GM20431 (cell line): ENCODE measurements around the gene CNEP1R1.
"Not testable (repeated sequence)": the region's sequence is repeated elsewhere in the genome, so short reads cannot be mapped to it uniquely, and the experiment has no call there.

Experiments used
- in situ Hi-C: fragments of 300-500 bp; cut with MseI, MboI; formaldehyde crosslinking; loops from one replicate; pipeline ENCODE4 v1.15.0; 2020; ENCODE audit warnings: low sequenced_read_pairs; ENCODE audit not compliant: unreplicated experiment

CNEP1R1 gene

DNA sequence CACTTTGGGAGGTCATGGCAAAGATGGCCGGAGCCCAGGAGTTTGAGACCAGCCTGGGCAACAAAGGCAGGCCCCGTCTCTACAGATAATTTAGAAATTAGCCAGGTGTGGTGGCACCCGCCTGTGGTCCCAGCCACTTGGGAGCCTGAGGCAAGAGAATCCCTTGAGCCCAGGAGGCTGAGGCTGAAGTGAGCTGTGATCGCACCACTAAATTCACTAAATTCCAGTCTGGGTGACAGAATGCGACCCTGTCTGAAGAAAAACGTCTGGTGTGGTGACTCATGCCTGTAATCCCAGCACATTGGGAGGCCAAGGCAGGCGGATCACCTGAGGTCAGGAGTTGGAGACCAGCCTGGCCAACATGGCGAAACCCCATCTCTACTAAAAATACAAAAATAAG lies 10.8 kb upstream of the CNEP1R1 start:
- in situ Hi-C loops: not testable (repeated sequence)

DNA sequence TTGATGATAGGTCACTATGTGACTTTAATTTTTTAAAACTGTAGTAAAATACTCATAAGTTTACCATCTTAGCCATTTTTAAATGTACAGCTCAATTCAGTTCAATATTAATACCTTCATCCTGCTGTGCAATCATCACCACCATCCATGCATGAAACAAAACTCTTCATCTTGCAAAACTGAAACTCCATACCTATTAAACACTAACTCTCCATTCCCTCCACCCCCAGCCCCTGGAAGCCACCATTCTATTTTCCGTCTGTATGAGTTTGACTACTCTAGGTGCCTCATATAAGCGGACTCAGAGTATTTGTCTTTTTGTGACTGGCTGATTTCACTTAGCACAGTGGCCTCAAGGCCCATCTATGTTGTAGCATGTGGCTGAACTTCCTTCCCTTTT lies 9.4 kb upstream of the CNEP1R1 start:
- in situ Hi-C loops: no loop called here

DNA sequence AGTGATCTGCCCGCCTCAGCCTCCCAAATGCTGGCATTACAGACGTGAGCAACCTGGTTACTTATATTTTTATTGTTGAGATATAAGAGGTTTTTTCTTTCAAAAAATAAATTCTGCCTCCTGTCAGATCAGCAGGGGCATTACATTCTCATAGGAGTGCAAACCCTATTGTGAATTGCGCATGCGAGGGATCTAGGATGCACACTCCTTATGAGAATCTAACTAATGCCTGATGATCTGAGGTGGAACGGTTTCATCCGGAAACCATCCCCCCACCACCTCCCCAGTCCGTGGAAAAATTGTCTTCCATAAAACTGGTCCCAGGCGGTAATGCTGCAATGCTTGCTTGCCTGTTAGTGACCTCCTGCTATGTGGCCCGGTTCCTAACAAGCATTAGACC lies 7.5 kb upstream of the CNEP1R1 start:
- in situ Hi-C loops: no loop called here

DNA sequence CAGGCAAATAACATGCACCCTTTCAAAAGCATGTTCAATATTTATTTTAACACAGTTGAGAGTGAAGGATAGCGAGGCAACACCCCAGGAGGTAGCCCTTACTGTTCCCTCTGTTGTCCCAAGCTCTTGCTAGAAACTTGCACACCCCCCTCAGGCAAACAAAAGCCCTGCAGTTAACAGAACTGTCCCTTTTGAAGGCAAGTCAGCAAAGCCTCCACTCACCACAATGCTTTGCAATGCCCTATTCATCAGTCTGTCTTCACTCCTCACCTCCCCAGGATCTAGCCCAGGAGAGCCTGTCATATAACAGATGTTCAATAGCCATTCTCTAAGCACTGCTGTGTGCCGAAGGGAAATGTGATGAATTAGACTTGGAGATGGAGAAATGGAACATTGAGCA lies 3.5 kb upstream of the CNEP1R1 start:
- in situ Hi-C loops: no loop called here

DNA sequence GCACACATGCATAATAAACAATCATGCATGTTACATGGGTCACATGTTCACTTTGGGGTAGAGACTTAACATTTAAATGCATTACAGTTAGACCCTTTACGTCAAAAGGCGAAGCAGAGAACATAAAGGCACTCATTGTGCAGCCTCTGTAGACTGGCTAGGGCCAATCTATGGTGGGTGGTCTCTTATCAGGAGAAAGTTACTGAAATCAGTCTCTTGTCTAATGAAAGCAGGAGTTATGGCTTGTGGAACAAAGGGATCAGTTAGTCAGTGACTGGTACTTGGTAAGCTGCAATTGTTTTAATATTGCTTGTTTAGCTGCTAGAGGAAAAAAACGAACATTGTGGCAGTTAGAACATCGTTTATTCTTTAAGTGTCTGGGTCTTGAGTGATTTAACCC lies 1.4 kb upstream of the CNEP1R1 start:
- in situ Hi-C loops: no loop called here

DNA sequence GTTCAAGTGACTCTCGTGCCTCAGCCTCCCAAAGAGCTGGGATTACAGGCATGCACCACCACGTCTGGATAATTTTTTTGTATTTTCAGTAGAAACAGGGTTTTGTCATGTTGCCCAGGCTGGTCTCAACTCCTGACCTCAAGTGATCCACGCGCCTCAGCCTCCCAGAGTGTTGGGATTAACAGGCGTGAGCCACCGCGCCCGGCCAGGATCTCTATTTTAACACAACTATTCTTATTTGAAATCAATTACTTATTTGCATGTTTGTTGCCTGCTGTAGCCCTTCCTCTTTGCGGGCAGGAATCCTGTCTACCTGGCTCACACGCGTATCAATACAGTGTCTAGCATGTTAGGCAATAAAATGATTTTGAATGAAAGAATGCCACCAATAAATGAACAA lies 818 bp upstream of the CNEP1R1 start:
- in situ Hi-C loops: no loop called here

DNA sequence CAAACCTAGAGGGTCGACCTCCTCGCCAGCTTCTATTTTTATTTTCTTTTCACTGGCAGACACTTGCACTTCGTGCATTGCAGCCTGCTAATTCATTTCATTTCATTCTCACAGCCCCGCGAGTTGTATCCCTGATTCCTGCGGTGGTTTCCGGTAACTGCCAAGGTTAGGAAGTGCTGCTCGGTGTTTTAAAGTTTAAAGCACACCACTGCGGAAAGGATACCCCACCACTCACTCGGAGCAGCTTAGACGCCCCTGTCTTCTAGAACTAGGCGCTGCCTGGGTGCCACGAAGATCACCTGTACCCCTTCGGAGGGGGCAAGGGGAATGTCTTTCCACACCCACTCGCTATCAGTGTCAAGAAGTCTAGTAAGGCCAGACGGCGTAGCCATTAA lies 509 bp downstream of the CNEP1R1 start:
- in situ Hi-C loops: no loop called here

DNA sequence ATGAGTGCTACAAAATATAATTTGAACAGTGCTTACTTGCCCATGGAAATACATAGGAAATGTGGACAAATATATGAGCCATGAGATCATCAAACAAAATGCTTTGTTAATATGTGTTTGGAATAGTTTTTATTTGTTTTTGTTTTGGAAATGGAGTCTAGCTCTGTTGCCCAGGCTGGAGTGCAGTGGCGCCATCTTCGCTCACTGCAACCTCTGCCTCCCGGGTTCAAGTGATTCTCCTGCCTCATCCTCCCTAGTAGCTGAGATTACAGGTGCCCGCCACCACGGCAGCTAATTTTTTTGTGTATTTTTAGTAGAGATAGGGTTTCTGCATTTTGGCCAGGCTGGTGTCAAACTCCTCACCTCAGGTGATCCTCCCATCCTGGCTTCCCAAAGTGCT lies 2.8 kb downstream of the CNEP1R1 start:
- in situ Hi-C loops: no loop called here

DNA sequence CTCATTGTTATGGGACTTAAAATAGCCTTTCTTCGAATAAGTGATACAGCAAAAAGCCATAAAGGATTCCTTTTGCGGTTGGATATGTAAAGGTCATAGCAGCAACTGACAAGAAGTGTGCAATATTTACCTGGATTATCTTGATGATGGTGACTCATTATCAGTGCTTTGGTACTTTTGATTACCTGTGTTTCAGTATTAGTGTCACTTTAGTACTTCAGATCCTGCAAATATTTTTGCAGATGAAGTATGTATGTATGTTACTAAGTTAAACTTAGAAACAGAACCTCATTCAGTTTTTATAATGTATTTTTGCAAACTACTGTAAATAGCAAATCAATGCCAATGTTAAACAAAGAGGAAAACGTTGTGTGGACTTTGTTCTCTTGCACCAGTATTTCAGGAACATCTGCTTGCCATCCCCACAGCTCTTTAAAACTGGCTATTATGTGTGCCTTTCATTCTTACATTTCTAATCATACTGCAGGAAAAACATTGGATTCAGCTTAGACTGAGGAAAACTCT lies 10.5 kb downstream of the CNEP1R1 start:
- in situ Hi-C loops: no loop called here

DNA sequence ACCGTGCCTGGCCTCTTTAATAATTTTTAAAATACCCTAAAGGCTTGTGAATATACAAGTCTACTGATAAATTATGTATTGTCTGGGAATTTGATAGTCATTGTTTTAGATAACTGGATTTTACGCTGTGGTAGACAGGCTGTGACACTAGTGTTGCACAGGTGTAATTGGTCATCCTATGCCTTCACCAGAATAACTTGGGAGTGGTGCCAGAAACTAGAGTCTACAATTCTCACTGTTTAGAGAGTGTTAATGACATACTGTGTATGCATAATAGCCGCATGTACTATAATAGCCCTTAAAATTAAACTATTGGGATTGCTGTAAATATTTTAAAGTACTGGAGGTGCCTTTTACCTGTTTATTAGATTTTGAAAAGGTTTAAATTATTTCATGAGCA lies 11.4 kb downstream of the CNEP1R1 start:
- in situ Hi-C loops: no loop called here

DNA sequence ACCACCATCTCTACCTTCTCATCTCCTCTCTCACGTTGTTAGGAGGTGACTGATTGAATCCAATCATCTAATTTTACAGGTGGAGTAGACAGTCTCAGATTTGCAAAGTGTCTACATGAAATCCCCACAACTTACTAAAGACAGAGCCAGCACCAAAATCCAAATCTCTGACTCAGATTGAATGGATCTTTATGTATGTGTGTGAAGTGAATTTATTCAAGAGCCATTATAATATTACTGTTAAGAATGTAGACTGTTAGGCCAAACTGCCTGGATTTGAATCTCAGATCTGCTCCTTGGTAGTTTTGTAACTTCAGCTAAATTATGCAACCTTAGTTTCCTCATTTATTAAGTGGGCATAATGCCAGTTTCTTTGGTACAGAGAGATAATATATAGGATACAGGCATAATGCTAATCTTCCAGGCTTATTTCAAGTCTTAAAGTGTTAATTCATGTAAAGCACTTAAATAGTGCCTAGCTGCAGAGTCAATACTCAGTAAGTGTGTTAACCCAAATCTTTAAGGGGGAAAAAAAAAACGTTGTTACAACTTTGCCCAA lies 12.7 kb downstream of the CNEP1R1 start:
- in situ Hi-C loops: no loop called here

DNA sequence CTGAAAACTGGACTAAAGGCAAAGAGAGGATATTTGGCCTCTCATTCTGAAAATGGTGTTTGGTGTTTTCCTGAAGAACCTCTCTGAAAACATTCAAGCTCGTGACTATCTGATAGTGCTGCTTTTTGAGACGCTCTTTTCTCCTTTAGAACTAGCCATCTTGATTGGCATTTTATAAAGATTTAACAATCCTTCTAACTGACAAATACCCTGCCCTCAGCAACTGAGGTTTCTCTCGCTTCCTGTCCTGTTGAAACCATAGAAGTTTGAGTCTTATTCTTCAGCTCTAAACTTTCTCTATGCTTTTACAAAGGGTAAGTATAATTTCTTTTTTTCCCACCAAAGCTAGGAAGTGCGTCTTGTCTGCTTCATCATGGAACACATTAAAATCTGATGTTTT lies 13.3 kb downstream of the CNEP1R1 start:
- in situ Hi-C loops: no loop called here

DNA sequence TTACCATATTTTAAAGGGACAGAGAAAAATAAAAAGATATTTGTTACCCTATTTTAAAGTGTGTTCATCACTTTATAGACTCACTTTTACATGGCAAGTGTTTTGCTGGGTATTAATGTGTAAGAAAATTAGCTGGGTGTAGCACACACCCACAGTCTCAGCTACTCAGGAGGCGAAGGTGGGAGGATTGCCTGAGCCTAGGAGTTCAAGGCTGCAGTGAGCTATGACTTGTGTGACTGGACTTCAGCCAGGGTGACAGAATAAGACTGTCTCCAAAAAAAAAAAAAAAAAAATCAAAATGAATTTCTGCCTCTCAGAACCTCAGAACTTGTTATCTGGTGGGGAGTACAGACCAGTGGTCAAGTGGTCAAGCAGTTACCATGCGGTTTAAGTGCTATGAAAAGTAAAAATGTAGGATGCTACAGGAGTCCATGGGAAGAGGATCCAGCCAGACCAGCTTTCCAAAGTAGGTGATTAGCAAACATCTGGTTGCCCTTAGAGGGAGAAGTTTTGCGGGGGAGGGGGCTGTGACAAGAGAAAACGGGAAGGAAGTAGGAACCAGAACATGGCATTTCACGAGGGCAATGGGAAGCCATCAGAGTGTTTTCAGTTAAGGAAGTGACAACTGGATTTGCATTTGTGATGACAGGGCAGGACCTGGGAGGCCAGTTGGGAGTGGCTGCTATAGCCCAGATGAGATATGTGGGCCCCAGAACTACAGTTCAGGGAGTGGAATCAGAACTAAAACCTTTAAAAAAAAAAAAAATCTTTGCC lies 13.9 kb downstream of the CNEP1R1 start:
- in situ Hi-C loops: no loop called here

DNA sequence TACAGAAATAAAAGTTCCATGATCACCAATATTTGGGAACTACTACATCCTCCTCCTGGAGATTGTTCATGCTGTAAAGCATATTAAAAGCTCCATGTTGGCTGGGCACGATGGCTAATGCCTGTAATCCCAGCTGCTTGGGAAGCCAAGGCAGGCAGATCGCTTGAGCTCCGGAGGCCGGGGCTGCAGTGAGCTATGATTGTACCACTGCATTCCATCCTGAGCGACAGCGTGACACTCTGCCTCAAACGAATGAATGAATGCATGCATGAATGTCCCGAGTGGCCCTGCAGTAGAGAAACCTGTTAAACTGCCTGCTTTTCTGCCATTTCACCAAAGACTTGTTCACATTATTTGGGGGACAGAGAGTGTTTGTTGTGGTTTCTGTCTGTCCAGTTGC lies 15.0 kb downstream of the CNEP1R1 start:
- in situ Hi-C loops: no loop called here

DNA sequence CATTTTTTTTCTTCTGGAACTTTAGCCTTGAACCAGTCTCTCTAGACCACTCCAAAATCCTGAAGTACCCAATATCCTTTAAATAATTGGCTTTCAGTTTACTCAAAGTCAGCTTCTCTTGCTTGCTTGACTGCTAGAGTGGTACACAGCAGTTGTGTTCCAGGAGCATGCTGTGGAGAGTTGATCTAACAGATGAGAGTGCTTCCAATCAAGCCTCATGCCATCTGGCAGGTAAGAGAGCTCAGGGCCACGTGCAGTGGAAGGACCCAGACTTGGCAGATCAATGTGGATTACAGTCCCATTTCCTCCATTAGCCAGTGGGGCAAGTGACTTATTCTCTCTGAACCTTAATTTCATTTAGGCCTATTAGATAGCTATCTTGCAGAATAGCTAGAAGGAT lies 15.7 kb downstream of the CNEP1R1 start:
- in situ Hi-C loops: no loop called here

DNA sequence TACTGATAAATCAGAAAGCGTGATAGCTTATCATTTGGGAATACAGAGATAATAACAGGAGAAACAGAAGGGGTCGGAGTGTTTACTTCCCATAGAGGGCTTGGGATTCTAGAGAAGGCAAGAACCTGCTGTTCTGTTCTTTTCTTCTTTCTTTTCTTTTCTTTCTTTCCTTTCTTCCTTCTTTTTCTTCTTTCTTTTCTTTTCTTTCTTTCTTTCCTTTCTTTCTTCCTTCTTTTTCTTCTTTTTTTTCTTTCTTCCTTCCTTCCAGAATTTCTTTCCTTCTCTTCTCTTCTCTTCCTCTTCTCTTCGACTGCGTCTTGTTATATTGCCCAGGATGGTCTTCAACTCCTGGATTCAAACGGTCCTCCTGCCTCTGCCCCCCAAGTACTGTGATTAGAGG lies 18.3 kb downstream of the CNEP1R1 start:
- in situ Hi-C loops: no loop called here

DNA sequence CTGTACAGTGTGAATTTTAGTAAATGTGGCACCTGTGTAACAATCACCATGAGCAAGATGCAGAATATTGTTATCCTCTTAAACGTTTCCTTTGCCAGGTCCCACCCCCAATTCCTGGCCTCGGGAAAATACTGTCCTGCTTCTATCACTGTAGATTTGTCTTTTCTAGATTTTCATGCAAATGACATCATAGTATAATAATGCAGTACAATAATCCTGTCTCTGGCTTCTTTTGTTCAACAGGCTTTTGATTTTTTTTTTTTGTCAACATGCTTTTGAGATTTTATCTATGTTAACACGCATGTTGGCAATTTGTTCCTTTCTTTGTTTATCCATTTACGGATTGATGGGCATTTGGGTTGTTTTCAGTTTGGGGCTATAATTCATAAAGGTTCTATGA lies 20.4 kb downstream of the CNEP1R1 start:
- in situ Hi-C loops: no loop called here

DNA sequence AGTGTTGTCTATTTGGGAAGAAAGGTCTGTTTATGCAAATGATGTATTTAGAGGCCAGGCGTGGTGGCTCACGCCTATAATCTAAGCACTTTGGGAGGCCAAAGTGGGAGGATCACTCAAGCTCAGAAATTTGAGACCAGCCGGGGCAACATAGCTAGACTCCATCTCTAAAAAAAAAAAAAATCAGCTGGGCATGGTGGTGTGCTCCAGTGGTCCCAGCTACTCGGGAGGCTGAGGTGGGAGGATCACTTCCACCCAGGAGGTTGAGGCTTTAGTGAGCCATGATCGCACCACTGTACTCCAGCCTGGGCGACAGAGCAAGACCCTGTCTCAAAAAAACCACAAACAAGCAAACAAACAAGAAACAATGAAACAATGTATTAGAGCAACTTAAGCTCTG lies 21.8 kb downstream of the CNEP1R1 start:
- in situ Hi-C loops: no loop called here

DNA sequence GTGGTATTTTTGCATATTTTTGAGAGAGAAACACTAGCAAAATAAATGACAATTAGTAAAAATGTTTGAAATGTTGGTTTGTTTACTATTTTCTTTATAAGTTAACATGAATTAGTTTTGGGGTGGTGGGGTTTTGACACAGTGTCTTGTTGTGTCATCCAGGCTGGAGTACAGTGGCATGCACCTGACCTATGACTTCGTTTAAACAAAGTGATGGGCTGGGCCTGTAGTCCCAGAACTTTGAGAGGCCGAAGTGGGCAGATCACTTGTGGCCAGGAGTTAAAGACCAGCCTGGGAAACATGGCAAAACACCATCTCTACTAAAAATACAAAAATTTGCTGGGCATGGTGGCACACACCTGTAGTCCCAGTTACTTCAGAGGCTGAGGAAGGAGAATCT lies 22.8 kb downstream of the CNEP1R1 start:
- in situ Hi-C loops: no loop called here

DNA sequence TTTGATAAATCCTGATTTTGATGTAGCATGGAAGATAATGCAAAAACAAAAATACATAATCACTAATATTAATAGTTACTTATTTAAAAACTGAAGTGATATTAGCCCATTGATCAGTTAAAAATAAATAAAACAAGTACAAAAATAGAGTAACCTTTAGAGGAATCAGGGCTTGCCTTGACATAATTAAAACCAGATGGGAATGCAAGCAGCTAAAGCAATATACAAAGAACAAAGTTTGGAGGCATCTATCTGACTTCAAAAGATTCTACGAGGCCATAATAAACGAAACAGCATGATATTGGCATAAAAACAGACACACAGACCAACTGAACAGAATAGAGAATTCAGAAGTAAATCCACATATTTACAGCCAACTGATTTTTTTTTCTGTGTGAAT lies 25.8 kb downstream of the CNEP1R1 start:
- in situ Hi-C loops: no loop called here

DNA sequence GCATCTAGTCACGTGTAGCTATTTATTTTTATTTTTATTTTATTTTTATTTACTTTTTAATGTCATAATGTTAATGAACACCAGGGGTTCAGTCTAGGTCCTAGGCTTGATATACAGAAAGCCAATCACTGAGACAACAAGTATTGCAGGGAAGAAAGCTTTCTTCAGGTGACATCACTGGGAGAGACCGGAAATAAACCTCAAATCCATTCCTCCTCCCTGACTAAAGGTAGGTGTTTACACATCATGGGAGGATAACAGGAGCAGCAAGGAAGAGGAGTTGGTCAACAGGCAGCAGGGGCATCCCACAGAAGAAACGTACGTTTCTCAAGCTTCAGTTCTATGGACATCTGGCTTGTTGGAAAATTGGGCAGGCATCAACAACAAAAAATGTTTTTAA lies 31.2 kb downstream of the CNEP1R1 start:
- in situ Hi-C loops: no loop called here
